ENCODE measurements around the gene CYB5R4.
"Not testable (repeated sequence)": the region's sequence is repeated elsewhere in the genome, so short reads cannot be mapped to it uniquely, and the experiment has no call there.

The CYB5R4 gene

DNA sequence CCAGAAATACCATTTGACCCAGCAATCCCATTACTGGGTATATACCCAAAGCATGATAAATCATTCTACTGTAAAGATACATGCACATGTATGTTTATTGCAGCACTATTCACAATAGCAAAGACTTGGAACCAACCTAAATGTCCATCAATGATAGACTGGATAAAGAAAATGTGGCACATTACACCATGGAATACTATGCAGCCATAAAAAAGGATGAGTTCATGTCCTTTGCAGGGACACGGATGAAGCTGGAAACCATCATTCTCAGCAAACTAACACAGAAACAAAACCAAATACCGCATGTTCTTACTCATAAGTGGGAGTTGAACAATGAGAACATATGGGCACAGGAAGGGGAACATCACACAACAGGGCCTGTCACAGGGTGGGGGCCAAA, 88.5 kb downstream of the CYB5R4 start:
- not testable (repeated sequence) for H3K9me3 ChIP-seq (ENCODE audit: control insufficient read depth, low read length); DNase-seq; H3K27me3 ChIP-seq (replicated peaks; ENCODE audit: control insufficient read depth, insufficient read depth, low read length, poor library complexity, severe bottlenecking); H3K4me3 ChIP-seq (ENCODE audit: insufficient read depth, low read depth, low read length, poor library complexity, severe bottlenecking); H3K4me1 ChIP-seq (ENCODE audit: control insufficient read depth, insufficient read depth, low read length, poor library complexity, severe bottlenecking); H3K36me3 ChIP-seq (ENCODE audit: control insufficient read depth, insufficient read depth, low read length); H3K27ac ChIP-seq (ENCODE audit: insufficient read depth, low read length, poor library complexity, severe bottlenecking)

DNA sequence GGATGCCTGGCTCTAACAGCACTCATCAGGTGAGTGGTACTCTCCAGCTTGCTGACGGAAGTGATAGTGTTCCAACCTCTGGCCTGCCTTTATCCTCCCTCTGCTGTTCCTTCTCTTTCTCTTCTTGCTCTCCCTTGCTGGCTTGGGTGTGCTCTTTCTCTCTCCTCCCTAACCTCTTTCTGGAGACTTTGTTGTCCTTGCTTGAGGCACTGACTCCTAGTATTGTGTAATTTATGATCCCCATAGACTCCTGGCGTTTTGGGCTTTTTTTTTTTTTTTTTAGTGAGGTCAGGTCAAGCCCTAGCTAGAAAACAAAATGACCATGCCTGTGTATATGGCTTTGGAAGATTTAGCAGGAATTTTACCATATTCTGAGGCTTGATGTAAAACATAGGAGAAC, 89.4 kb downstream of the CYB5R4 start:
- no peak for DNase-seq
- Histone ChIP-seq H3K9me3 (ENCODE audit: control insufficient read depth, low read length) (no peaks in the 10 kb centered on the region), H3K27me3 (replicated peaks; ENCODE audit: control insufficient read depth, insufficient read depth, low read length, poor library complexity, severe bottlenecking) (no peaks in the 10 kb centered on the region), H3K4me1 (ENCODE audit: control insufficient read depth, insufficient read depth, low read length, poor library complexity, severe bottlenecking) (no peaks in the 10 kb centered on the region), H3K36me3 (ENCODE audit: control insufficient read depth, insufficient read depth, low read length) (peaks cover 2% of the 10 kb centered on the region), H3K27ac (ENCODE audit: insufficient read depth, low read length, poor library complexity, severe bottlenecking) (no peak overlapping the region), H3K4me3 (ENCODE audit: insufficient read depth, low read depth, low read length, poor library complexity, severe bottlenecking) (no peak overlapping the region)

DNA sequence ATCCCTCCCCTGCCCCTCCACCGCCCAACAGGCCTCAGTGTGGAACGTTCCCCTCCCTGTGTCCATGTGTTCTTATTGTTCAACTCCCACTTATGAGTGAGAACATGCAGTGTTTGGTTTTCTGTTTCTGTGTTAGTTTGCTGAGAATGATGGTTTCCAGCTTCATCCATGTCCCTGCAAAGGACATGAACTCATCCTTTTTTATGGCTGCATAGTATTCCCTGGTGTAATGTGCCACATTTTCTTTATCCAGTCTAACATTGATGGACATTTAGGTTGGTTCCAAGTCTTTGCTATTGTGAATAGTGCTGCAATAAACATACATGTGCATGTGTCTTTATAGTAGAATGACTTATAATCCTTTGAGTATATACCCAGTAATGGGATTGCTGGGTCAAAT, 91.9 kb downstream of the CYB5R4 start:
- not testable (repeated sequence) for H3K4me3 ChIP-seq (ENCODE audit: insufficient read depth, low read depth, low read length, poor library complexity, severe bottlenecking); H3K4me1 ChIP-seq (ENCODE audit: control insufficient read depth, insufficient read depth, low read length, poor library complexity, severe bottlenecking); H3K27me3 ChIP-seq (replicated peaks; ENCODE audit: control insufficient read depth, insufficient read depth, low read length, poor library complexity, severe bottlenecking); DNase-seq; H3K27ac ChIP-seq (ENCODE audit: insufficient read depth, low read length, poor library complexity, severe bottlenecking); H3K9me3 ChIP-seq (ENCODE audit: control insufficient read depth, low read length)
- H3K36me3 ChIP-seq (ENCODE audit: control insufficient read depth, insufficient read depth, low read length): peaks cover 18% of the 10 kb centered on the region

DNA sequence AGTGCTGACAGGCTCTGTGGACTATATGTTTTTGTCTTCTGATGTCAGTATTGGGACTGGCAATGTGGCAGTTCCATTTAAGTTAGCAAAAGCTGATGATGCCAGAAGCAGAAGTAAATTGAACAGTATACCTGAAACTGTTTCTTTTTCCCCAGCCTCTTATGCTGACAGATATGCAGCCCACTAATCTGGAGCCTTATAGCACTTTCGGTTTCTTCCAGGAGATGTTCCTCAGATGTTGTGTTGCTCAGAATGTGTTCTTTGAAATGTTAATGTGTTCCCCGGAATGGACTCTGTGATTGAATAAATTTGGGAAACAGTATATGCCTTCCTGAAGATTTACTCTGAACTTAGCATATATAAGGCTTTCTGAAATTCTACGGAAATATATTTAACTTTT, 93.3 kb downstream of the CYB5R4 start:
- DNase-seq: no peak
- H3K4me3 ChIP-seq (ENCODE audit: insufficient read depth, low read depth, low read length, poor library complexity, severe bottlenecking): no peak overlapping the region
- peaks cover 22% of the 10 kb centered on the region for H3K36me3 ChIP-seq (ENCODE audit: control insufficient read depth, insufficient read depth, low read length)
- H3K9me3 ChIP-seq (ENCODE audit: control insufficient read depth, low read length): no peaks in the 10 kb centered on the region
- no peaks in the 10 kb centered on the region for H3K4me1 ChIP-seq (ENCODE audit: control insufficient read depth, insufficient read depth, low read length, poor library complexity, severe bottlenecking)
- no peaks in the 10 kb centered on the region for H3K27me3 ChIP-seq (replicated peaks; ENCODE audit: control insufficient read depth, insufficient read depth, low read length, poor library complexity, severe bottlenecking)
- no peak overlapping the region for H3K27ac ChIP-seq (ENCODE audit: insufficient read depth, low read length, poor library complexity, severe bottlenecking)

DNA sequence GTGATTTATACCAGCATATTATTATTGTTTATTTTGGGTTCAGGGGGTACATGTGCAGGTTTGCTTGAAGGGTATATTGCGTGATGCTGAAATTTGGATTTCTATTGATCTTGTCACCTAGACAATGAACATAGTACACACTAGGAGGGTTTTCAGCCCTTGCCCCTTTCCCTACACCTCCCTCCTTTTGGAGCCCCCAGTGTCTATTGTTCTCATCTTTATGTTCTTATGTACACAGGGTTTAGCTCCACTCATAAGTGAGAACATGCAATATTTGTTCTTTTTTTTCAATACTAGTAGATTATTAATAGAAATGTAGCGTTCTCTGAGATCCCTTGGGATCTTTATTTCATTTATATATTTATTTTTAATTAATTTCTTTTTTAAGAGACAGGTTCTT, 94.9 kb downstream of the CYB5R4 start:
- H3K27me3 ChIP-seq (replicated peaks; ENCODE audit: control insufficient read depth, insufficient read depth, low read length, poor library complexity, severe bottlenecking): no peaks in the 10 kb centered on the region
- H3K27ac ChIP-seq (ENCODE audit: insufficient read depth, low read length, poor library complexity, severe bottlenecking): no peak overlapping the region
- H3K4me3 ChIP-seq (ENCODE audit: insufficient read depth, low read depth, low read length, poor library complexity, severe bottlenecking): no peak overlapping the region
- DNase-seq: no peak
- no peaks in the 10 kb centered on the region for H3K9me3 ChIP-seq (ENCODE audit: control insufficient read depth, low read length)
- H3K36me3 ChIP-seq (ENCODE audit: control insufficient read depth, insufficient read depth, low read length): peaks cover 26% of the 10 kb centered on the region
- H3K4me1 ChIP-seq (ENCODE audit: control insufficient read depth, insufficient read depth, low read length, poor library complexity, severe bottlenecking): no peaks in the 10 kb centered on the region

DNA sequence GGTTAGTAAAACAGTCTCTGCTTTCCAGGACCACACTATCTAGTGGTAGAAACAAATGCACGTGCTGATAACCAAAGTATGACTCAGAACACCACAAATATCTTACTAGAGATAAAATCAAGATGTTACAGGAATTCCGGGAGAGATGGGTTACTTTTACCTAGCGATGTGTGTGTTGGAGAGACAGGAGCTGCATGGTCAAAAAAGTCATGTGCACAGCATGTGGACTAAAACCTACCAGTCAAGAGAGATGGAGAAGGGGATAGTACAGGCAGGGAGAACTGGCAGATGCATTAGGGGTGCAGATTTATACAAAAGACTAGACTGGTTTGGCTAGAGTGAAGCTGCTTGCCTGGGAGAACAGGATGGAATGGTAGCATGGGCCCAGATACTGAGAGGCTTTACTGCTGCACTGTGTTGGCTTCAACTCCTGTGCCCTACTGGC, 98.8 kb downstream of the CYB5R4 start:
- Histone ChIP-seq H3K4me1 (ENCODE audit: control insufficient read depth, insufficient read depth, low read length, poor library complexity, severe bottlenecking) (no peaks in the 10 kb centered on the region), H3K9me3 (ENCODE audit: control insufficient read depth, low read length) (no peaks in the 10 kb centered on the region), H3K4me3 (ENCODE audit: insufficient read depth, low read depth, low read length, poor library complexity, severe bottlenecking) (no peak overlapping the region), H3K36me3 (ENCODE audit: control insufficient read depth, insufficient read depth, low read length) (peaks cover 32% of the 10 kb centered on the region), H3K27ac (ENCODE audit: insufficient read depth, low read length, poor library complexity, severe bottlenecking) (no peak overlapping the region), H3K27me3 (replicated peaks; ENCODE audit: control insufficient read depth, insufficient read depth, low read length, poor library complexity, severe bottlenecking) (no peaks in the 10 kb centered on the region)
- no peak for DNase-seq

DNA sequence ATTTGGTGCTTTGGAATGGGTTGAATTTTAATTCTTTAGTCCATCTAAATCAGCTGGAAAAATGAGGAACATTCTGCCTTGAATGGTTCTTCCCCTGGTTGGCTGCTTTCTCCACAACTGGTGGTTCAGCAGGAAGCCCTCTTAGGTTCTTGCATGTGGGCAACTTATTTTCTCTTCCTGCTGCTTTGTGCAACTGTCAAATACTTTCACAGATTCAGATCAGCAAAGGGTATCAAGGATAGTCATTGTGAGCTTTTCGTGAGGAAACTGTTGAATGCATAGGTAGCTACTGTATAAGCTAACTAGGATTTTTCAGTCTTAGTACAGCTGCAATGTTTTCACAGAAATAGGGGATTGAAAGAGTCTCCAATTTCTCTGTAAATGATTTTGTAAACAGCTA, 101.2 kb downstream of the CYB5R4 start:
- DNase-seq: no peak
- H3K27ac ChIP-seq (ENCODE audit: insufficient read depth, low read length, poor library complexity, severe bottlenecking): no peak overlapping the region

DNA sequence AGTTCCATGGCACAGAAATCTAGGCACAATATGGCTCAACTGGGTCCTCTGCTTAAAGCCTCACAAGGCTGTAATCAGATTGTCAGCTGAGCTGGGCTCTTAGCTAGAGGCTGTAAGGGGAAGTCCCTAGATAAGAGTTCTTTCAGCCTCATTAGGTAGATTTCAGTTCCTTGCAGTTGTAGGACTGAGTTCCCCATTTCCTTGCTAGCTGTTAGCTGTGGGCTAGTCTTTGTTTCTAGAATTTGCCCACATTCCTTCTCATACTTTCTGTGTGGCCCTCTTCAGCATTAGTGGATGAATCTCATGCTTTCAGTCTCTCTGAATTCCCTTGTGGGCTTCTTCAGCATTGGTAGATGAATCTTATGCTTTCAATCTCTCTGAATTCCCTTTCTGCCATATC, 103.1 kb downstream of the CYB5R4 start:
- Histone ChIP-seq H3K4me1 (ENCODE audit: control insufficient read depth, insufficient read depth, low read length, poor library complexity, severe bottlenecking) (no peaks in the 10 kb centered on the region), H3K4me3 (ENCODE audit: insufficient read depth, low read depth, low read length, poor library complexity, severe bottlenecking) (no peak overlapping the region), H3K27me3 (replicated peaks; ENCODE audit: control insufficient read depth, insufficient read depth, low read length, poor library complexity, severe bottlenecking) (no peaks in the 10 kb centered on the region), H3K9me3 (ENCODE audit: control insufficient read depth, low read length) (no peaks in the 10 kb centered on the region), H3K27ac (ENCODE audit: insufficient read depth, low read length, poor library complexity, severe bottlenecking) (no peak overlapping the region), H3K36me3 (ENCODE audit: control insufficient read depth, insufficient read depth, low read length) (peaks cover 13% of the 10 kb centered on the region)
- DNase-seq: no peak

More for the DNA sequence above, 101.2 kb downstream of the CYB5R4 start:
- no peaks in the 10 kb centered on the region for H3K27me3 ChIP-seq (replicated peaks; ENCODE audit: control insufficient read depth, insufficient read depth, low read length, poor library complexity, severe bottlenecking)
- H3K36me3 ChIP-seq (ENCODE audit: control insufficient read depth, insufficient read depth, low read length): peaks cover 23% of the 10 kb centered on the region
- no peaks in the 10 kb centered on the region for H3K9me3 ChIP-seq (ENCODE audit: control insufficient read depth, low read length)
- H3K4me1 ChIP-seq (ENCODE audit: control insufficient read depth, insufficient read depth, low read length, poor library complexity, severe bottlenecking): no peaks in the 10 kb centered on the region
- H3K4me3 ChIP-seq (ENCODE audit: insufficient read depth, low read depth, low read length, poor library complexity, severe bottlenecking): no peak overlapping the region

DNA sequence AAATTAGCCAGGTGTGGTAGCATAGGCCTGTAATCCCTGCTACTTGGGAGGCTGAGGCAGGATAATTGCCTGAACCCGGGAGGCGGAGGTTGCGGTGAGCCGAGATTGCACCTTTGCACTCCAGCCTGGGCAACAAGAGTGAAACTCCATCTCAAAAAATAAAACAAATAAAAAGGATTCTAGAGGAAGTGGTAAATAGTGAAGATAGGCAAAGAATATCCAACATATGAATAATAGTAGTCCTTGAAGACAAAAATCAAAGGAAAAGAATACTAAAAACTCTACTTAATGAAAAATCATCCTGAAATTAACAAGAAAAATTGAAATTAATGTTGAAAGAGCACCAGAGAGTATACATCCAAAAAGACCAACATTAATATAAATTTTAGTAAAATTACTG, 107.0 kb downstream of the CYB5R4 start:
- H3K27ac ChIP-seq (ENCODE audit: insufficient read depth, low read length, poor library complexity, severe bottlenecking): no peak overlapping the region
- no peak overlapping the region for H3K4me3 ChIP-seq (ENCODE audit: insufficient read depth, low read depth, low read length, poor library complexity, severe bottlenecking)
- no peaks in the 10 kb centered on the region for H3K9me3 ChIP-seq (ENCODE audit: control insufficient read depth, low read length)
- H3K27me3 ChIP-seq (replicated peaks; ENCODE audit: control insufficient read depth, insufficient read depth, low read length, poor library complexity, severe bottlenecking): no peaks in the 10 kb centered on the region
- peaks cover 2% of the 10 kb centered on the region for H3K36me3 ChIP-seq (ENCODE audit: control insufficient read depth, insufficient read depth, low read length)
- no peak for DNase-seq
- H3K4me1 ChIP-seq (ENCODE audit: control insufficient read depth, insufficient read depth, low read length, poor library complexity, severe bottlenecking): no peaks in the 10 kb centered on the region

DNA sequence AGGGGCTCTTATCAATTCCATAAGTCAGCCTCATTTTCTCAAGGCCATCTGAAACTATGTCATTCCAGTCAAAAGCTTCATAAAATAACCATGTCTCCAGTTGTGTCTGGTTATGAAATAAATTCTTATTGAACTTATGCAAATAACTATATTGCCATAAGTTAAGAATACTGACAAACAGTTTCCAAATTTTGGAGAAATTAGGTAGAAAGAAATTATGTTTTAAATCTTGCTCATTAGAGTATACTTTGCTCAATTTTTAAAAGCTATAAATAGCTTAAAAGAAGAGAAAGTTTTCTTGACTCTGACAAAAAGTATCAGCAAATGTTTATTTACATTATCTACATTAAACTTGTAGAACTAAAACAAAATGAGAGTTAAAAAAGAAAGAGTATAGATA, 111.1 kb downstream of the CYB5R4 start:
- H3K4me3 ChIP-seq (ENCODE audit: insufficient read depth, low read depth, low read length, poor library complexity, severe bottlenecking): no peak overlapping the region
- no peaks in the 10 kb centered on the region for H3K4me1 ChIP-seq (ENCODE audit: control insufficient read depth, insufficient read depth, low read length, poor library complexity, severe bottlenecking)
- no peaks in the 10 kb centered on the region for H3K9me3 ChIP-seq (ENCODE audit: control insufficient read depth, low read length)
- H3K27me3 ChIP-seq (replicated peaks; ENCODE audit: control insufficient read depth, insufficient read depth, low read length, poor library complexity, severe bottlenecking): no peaks in the 10 kb centered on the region
- H3K36me3 ChIP-seq (ENCODE audit: control insufficient read depth, insufficient read depth, low read length): no peaks in the 10 kb centered on the region
- no peak for DNase-seq
- H3K27ac ChIP-seq (ENCODE audit: insufficient read depth, low read length, poor library complexity, severe bottlenecking): no peak overlapping the region

Data from effector memory CD4-positive, alpha-beta T cell (primary cell).